HG02798 (cell line): ENCODE measurements around the gene B3GNT5.

ENCODE experiments used
- ATAC-seq: cut with Tn5 transposase; IDR thresholded peaks from one replicate; pipeline ENCODE4 v1.9.1; 2021; ENCODE audit warnings: mild to moderate bottlenecking; ENCODE audit not compliant: unreplicated experiment, poor library complexity

The B3GNT5 gene

DNA sequence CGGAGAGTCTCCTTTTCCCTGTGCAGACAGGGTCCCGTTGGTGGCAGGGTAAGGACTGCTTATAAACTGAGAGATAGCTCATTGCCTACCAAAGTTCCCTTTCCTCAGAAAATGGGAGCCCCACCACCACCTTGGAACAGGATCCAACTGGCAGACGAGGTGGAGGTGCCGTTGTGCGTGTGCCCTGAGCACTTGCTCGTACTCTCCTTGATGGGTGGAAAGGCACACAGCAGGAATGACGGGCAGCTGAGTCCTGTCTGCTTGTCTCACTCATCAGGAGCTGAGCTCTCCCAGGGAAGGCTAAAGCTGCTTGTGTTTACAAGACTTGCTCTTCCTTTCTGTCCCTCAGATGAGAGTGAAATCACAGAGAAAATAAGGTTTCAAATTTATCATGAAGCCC lies 60.7 kb downstream of the B3GNT5 start:
- no peak for ATAC-seq

- no peak for ATAC-seq
Observed at GRCh38 chr3:183315739-183316138, 62.7 kb downstream of the B3GNT5 start.

DNA sequence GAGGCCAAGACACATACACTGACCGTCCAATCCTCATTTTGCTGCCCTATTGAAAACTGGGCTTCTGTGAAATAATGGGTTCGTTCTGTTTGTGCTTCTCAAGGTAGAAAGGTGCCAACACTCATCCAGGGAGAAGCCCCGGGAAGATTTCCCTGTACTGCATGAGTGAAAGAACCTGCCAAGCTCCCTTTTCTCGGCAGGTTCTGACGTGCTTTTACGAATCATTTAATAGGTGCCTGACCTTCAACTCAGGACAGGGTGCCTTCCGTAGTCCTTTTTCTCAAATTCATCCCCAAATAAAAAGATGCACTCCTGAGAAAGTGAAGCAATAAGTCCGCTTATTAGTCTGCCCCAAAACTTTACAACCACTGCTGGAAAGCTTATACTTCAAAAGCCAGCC lies 64.2 kb downstream of the B3GNT5 start:
- ATAC-seq = no peak

GRCh38 chr3:183317886-183318865 lies 65.1 kb downstream of the B3GNT5 start:
- ATAC-seq = no peak

DNA sequence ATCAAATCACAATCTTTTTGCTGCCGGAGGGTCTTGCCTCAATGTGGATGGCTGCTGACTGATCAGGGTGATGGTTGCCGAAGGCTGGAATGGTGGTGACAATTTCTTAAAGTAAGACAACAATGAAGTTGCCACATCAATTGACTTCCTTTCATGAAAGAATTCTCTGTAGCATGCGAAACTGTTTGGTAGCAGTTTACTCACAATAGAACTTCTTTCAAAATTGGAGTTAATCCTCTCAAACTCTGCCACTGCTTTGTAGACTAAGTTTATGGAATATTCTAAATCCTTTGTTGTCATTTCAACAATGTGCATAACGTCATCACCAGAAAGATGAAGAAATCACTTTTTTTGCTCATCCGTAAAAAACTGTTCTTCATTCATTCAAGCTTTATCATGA lies 65.8 kb downstream of the B3GNT5 start:
- ATAC-seq = no peak

GRCh38 chr3:183319371-183319770 lies 66.3 kb downstream of the B3GNT5 start:
- ATAC-seq = no peak
